ENCODE data around the gene FEM1B. TPM values are rescaled to one million over a fixed set of nuclear protein-coding genes. Genes with fewer than 3 reads are reported as not detected.

The FEM1B gene
- polyA plus RNA-seq, 3 donors = 21.5 to 26.4 (median 26.0) TPM

- no peak overlapping the region for H3K4me3 Mint-ChIP-seq
- Histone ChIP-seq H4K20me1 (ENCODE audit: insufficient read depth, low read length) (peaks cover 3% of the 10 kb centered on the region), H3K36me3 (replicated peaks in 1 of 2; ENCODE audit: control insufficient read depth in 1 of 2, insufficient read depth in 2 of 2, low read length in 2 of 2) (peaks cover 0 to 11% of the 10 kb centered on the region in 2 donors), H3K9ac (ENCODE audit: insufficient read depth, low read length, poor library complexity, severe bottlenecking) (no peak overlapping the region), H3K4me1 (ENCODE audit: control insufficient read depth in 1 of 2, insufficient read depth in 2 of 2, low read length in 2 of 2) (peaks cover 32 to 36% of the 10 kb centered on the region in 2 donors), H3K9me3 (replicated peaks in 1 of 2; ENCODE audit: control insufficient read depth in 1 of 2, insufficient read depth in 1 of 2, low read length in 2 of 2) (no peaks in the 10 kb centered on the region), H2AFZ (ENCODE audit: insufficient read depth, low read depth, low read length, poor library complexity, severe bottlenecking) (peak overlapping the region; percentile 24), H3K79me2 (ENCODE audit: insufficient read depth, low read length) (peaks cover 4% of the 10 kb centered on the region), H3K4me3 (replicated peaks in 1 of 3; ENCODE audit: low read depth in 2 of 3, low read length in 3 of 3) (no peak overlapping the region), H3K27ac (ENCODE audit: low read depth in 1 of 2, low read length in 2 of 2) (peak overlapping the region in 1 of 2 donors; percentile 57), H3K27me3 (ENCODE audit: control insufficient read depth in 2 of 2, insufficient read depth in 2 of 2, low read length in 2 of 2) (no peaks in the 10 kb centered on the region), H3K4me2 (replicated peaks; ENCODE audit: extremely low read depth, low read length, poor library complexity, severe bottlenecking) (no peak overlapping the region)
- peaks cover 2 to 16% of the 10 kb centered on the region in 2 donors for H3K36me3 Mint-ChIP-seq
- no peak for TF ChIP-seq CTCF (IDR thresholded peaks at IDR 0.05)
- DNase-seq = peak in 1 of 3 donors; percentile 18
- intact Hi-C loops (cut with micrococcal nuclease) = loop anchor here in 1 of 2 donors (10.0 kb wide), 1 partner anchor 46 kb away; no protein-coding TSS in a partner anchor
- no peaks in the 10 kb centered on the region for H3K9me3 Mint-ChIP-seq
- peaks cover 39% of the 10 kb centered on the region for H3K4me1 Mint-ChIP-seq
- peaks cover 0 to 2% (median 1%) of the 10 kb centered on the region in 3 donors for H3K27me3 Mint-ChIP-seq (ENCODE audit: low read depth in 3 of 3)
- peak overlapping the region in 5 of 7 donors; percentile 21 to 70 (median 66) for H3K27ac Mint-ChIP-seq
- 89% methylated on average over 7 of the region's 8 CpGs for WGBS (ENCODE audit: insufficient coverage)
Observed at GRCh38 chr15:68301301-68301700, 23.8 kb downstream of the FEM1B start.

- DNase-seq = no peak
- peaks cover 3% of the 10 kb centered on the region for H4K20me1 ChIP-seq (ENCODE audit: insufficient read depth, low read length)
- H3K27ac ChIP-seq (ENCODE audit: low read depth in 1 of 2, low read length in 2 of 2) = no peak overlapping the region
- H3K9me3 ChIP-seq (replicated peaks in 1 of 2; ENCODE audit: control insufficient read depth in 1 of 2, insufficient read depth in 1 of 2, low read length in 2 of 2) = no peaks in the 10 kb centered on the region
- H3K36me3 ChIP-seq (replicated peaks in 1 of 2; ENCODE audit: control insufficient read depth in 1 of 2, insufficient read depth in 2 of 2, low read length in 2 of 2) = peaks cover 0 to 2% of the 10 kb centered on the region in 2 donors
- no peaks in the 10 kb centered on the region for H3K27me3 ChIP-seq (ENCODE audit: control insufficient read depth in 2 of 2, insufficient read depth in 2 of 2, low read length in 2 of 2)
- no peak overlapping the region for H3K27ac Mint-ChIP-seq
- peaks cover 0 to 4% (median 2%) of the 10 kb centered on the region in 3 donors for H3K27me3 Mint-ChIP-seq (ENCODE audit: low read depth in 3 of 3)
- H3K4me1 ChIP-seq (ENCODE audit: control insufficient read depth in 1 of 2, insufficient read depth in 2 of 2, low read length in 2 of 2) = peaks cover 36 to 42% of the 10 kb centered on the region in 2 donors
- TF ChIP-seq CTCF (IDR thresholded peaks at IDR 0.05) = no peak
- WGBS (ENCODE audit: insufficient coverage) = 100% methylated on average over 4 of the region's 6 CpGs
- no peak overlapping the region for H3K9ac ChIP-seq (ENCODE audit: insufficient read depth, low read length, poor library complexity, severe bottlenecking)
- peaks cover 4% of the 10 kb centered on the region for H3K79me2 ChIP-seq (ENCODE audit: insufficient read depth, low read length)
- no peak overlapping the region for H3K4me3 Mint-ChIP-seq
- no peak overlapping the region for H2AFZ ChIP-seq (ENCODE audit: insufficient read depth, low read depth, low read length, poor library complexity, severe bottlenecking)
- H3K9me3 Mint-ChIP-seq = no peaks in the 10 kb centered on the region
- peaks cover 44% of the 10 kb centered on the region for H3K4me1 Mint-ChIP-seq
- intact Hi-C loops (cut with micrococcal nuclease) = loop anchor here in 1 of 2 donors (10.0 kb wide), 1 partner anchor 48 kb away; no protein-coding TSS in a partner anchor
- no peak overlapping the region for H3K4me2 ChIP-seq (replicated peaks; ENCODE audit: extremely low read depth, low read length, poor library complexity, severe bottlenecking)
- H3K36me3 Mint-ChIP-seq = peaks cover 0 to 6% of the 10 kb centered on the region in 2 donors
- H3K4me3 ChIP-seq (replicated peaks in 1 of 3; ENCODE audit: low read depth in 2 of 3, low read length in 3 of 3) = no peak overlapping the region
Observed at GRCh38 chr15:68302729-68303128, 25.2 kb downstream of the FEM1B start.
